ENCODE results near the gene CORO2A.

- no peak for TF ChIP-seq CTCF (IDR thresholded peaks at IDR 0.05; ENCODE audit: low read depth, low read length)
- TF ChIP-seq EZH2phosphoT487 (IDR thresholded peaks at IDR 0.05; ENCODE audit: low read depth) = no peak
Observed at GRCh38 chr9:98136489-98136888, 55.9 kb downstream of the CORO2A start.

All from OCI-LY3 (cell line).